ENCODE data around the gene SSBP3.

- TF ChIP-seq POLR2A (IDR thresholded peaks at IDR 0.05) (no peak), CTCF (IDR thresholded peaks at IDR 0.05) (no peak), EP300 (IDR thresholded peaks at IDR 0.05) (no peak)
Measured at GRCh38 chr1:54453022-54453421, 46.8 kb upstream of the SSBP3 start.
